ENCODE results near the gene AKAP9. TPM values are rescaled to one million over a fixed set of nuclear protein-coding genes. Genes with fewer than 3 reads are reported as not detected.
"Not testable (repeated sequence)": the region's sequence is repeated elsewhere in the genome, so short reads cannot be mapped to it uniquely, and the experiment has no call there.

AKAP9 gene
- polyA plus RNA-seq, 10 donors = 57.3 to 98.4 (median 78.6) TPM

GRCh38 chr7:92133133-92133736, 192.6 kb downstream of the AKAP9 start:
- no peak for DNase-seq

GRCh38 chr7:92133737-92134270, 193.1 kb downstream of the AKAP9 start:
- DNase-seq = peak; percentile 56 to 92 (median 77)

GRCh38 chr7:92134271-92135051, 193.8 kb downstream of the AKAP9 start, which contains the start of gene CYP51A1:
TSS of gene CYP51A1 (minus strand) at chr7:92134477. CDS start at chr7:92134364, 113 bp downstream.
- DNase-seq = peak; percentile 94 to 99 (median 97)

GRCh38 chr7:92135052-92135889, 194.6 kb downstream of the AKAP9 start:
- DNase-seq = no peak

GRCh38 chr7:92137557-92137956, 196.9 kb downstream of the AKAP9 start:
- no peak for DNase-seq

GRCh38 chr7:92141161-92141560, 200.5 kb downstream of the AKAP9 start:
- no peak for DNase-seq

- not testable (repeated sequence) for DNase-seq
Measured at GRCh38 chr7:92142791-92143190, 202.1 kb downstream of the AKAP9 start.

GRCh38 chr7:92143192-92143880, 202.7 kb downstream of the AKAP9 start:
- DNase-seq = not testable (repeated sequence)

- no peak for DNase-seq
Measured at GRCh38 chr7:92149736-92150239, 209.1 kb downstream of the AKAP9 start.

- DNase-seq = no peak
Measured at GRCh38 chr7:92150450-92151017, 209.9 kb downstream of the AKAP9 start.

- DNase-seq = no peak
Measured at GRCh38 chr7:92155108-92155739, 214.6 kb downstream of the AKAP9 start.

- DNase-seq = no peak
Measured at GRCh38 chr7:92156990-92157389, 216.3 kb downstream of the AKAP9 start.

GRCh38 chr7:92158660-92159575, 218.3 kb downstream of the AKAP9 start:
- DNase-seq = peak in 1 of 3 donors; percentile 79

Other genes starting within 250 kb of the AKAP9 start
- 10 to 100 TPM in 9 of 10 donors, 1 to 10 TPM in 1; 9.7 to 12.8 (median 11.4) TPM for gene MTERF1, start 60.2 kb upstream of the AKAP9 start, polyA plus RNA-seq (ENCODE audit: insufficient read length in 10 of 10)
- 10 to 100 TPM; 21.0 to 40.5 (median 31.6) TPM for gene CYP51A1, start 193.6 kb downstream of the AKAP9 start, polyA plus RNA-seq (ENCODE audit: insufficient read length in 10 of 10)
- under 1 TPM in 9 of 10 donors, not detected in 1; 0.07 to 0.84 (median 0.41) TPM for gene LRRD1, start 238.3 kb downstream of the AKAP9 start, polyA plus RNA-seq (ENCODE audit: insufficient read length in 10 of 10)

All from muscle of back (tissue), 11 donors.